Airway epithelial cell (primary cell): Measurements from ENCODE around the gene PGBD2. TPM values are rescaled to one million over a fixed set of nuclear protein-coding genes. Genes with fewer than 3 reads are reported as not detected.

Source experiments
- total RNA-seq: library from RNA; depleted of rRNA; stranded (reverse); fragments of >200 nt; gene quantifications from 2 replicates; pipeline ENCODE4 v1.2.3, GENCODE V29; 2015

Gene PGBD2
- total RNA-seq, result 1.8 and 4.7 TPM in 2 replicates

GRCh38 chr1:248906009-248906752 lies at the start of gene PGBD2:
TSS of gene PGBD2 (plus strand) at chr1:248906235. CDS start at chr1:248913863, 7,628 bp downstream.

GRCh38 chr1:248858891-248859889 lies 46.8 kb upstream of the PGBD2 start, which contains the start of gene ZNF692:
TSS of gene ZNF692 (minus strand) at chr1:248859085. CDS start at chr1:248858309, 776 bp downstream.

Other genes with a start within 250 kb of the PGBD2 start
- not detected in 2 replicates for gene OR14I1, start 203.5 kb upstream of the PGBD2 start, total RNA-seq
- gene LYPD8, start 150.5 kb upstream of the PGBD2 start, total RNA-seq, result not detected in 2 replicates
- 20.9 and 22.9 TPM in 2 replicates for gene SH3BP5L, start 80.3 kb upstream of the PGBD2 start, total RNA-seq
- 26.1 and 27.6 TPM in 2 replicates for gene ZNF672, start 68.0 kb upstream of the PGBD2 start, total RNA-seq
- gene ZNF692, start 47.1 kb upstream of the PGBD2 start, total RNA-seq, result 29.3 and 41.3 TPM in 2 replicates